Uterus (tissue), 2 donors: Measurements from ENCODE around the gene SMAD6.

Experiments
- CTCF ChIP-seq, 4 experiments: fragments of 200-600 bp in 2 of 4; fragments of 450-650 bp in 2 of 4; sonication (generic) in 2 of 4; IDR thresholded peaks; one replicate each; pipeline ENCODE4 v1.5.1; 2016 to 2019; ENCODE audit warnings: antibody characterized with exemption in 4 of 4, mild to moderate bottlenecking in 2 of 4, moderate library complexity in 1 of 4
- POLR2A ChIP-seq, 2 donors: fragments of 450-650 bp; IDR thresholded peaks; one replicate each; pipeline ENCODE4 v1.6.1; 2016; ENCODE audit warnings: antibody characterized with exemption in 2 of 2, mild to moderate bottlenecking in 1 of 2, moderate library complexity in 1 of 2

- TF ChIP-seq POLR2A (IDR thresholded peaks at IDR 0.05) (no peak), CTCF (IDR thresholded peaks at IDR 0.05) (no peak)
These were observed 42.7 kb upstream of the SMAD6 start for GRCh38 chr15:66659384-66659783.
